HG03558 (cell line): Measurements from ENCODE around the gene ZNHIT6.

ENCODE experiments used
- ATAC-seq: cut with Tn5 transposase; IDR thresholded peaks from one replicate; pipeline ENCODE4 v1.9.1; 2021; ENCODE audit warnings: moderate number of reproducible peaks; ENCODE audit not compliant: unreplicated experiment; ENCODE audit errors: extremely low read depth

The ZNHIT6 gene

DNA sequence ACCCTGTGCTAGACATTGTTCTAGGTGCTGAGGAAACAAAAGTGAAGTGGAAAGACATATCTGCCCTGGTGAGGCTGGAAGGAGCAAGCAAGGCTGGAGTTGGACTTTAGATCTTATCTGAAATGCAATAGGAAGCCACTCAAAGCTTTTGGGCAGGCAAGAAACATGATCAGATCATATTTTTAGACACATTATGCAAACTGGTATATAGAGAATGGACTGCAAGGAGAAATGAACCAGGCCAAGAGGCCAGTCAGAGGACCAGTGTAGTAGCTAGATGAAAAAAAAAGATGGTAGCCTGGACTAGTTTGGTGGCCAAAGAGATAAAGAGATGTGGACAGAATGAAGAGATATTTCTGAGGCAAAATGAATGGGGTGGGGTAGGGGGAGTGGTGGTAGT is 81.4 kb downstream of the ZNHIT6 start:
- ATAC-seq: no peak

DNA sequence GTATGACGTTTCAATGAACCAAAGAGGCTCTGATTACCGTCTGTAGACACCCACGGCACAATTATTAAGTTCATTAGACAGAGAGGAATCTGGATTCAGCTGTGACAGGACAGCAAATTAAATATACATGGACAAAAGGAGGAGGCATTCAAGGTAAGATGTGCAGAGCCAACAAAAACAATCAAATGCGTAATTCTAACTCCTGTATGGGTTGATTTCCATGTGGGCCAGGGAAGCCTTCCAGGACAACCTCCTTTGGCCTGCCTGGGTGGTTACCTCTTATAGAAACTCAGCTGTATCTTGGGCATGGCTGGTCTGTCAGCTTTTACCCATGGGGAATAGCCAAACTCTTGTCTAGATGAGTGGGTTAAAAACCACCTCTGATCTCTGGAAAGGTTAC is 83.9 kb downstream of the ZNHIT6 start:
- no peak for ATAC-seq

DNA sequence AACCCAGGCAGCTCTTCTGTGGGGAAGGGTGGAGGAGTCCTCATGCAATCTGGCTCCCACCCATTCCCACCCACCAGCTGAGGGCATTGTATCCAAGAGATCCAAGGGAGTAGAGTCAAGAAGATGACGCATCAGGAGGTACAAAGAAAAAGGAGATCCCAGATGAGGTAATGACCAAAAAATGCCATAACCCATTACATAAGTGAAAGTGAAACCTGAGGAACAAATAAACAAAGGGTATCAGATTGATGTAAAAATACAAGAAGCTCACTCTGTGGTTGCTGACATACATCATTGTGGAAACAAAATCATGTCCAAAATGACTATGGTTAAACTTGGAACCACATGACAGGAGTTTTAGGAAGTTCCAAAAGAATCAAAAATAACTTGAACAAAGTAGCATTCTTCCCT is 85.2 kb downstream of the ZNHIT6 start:
- no peak for ATAC-seq

DNA sequence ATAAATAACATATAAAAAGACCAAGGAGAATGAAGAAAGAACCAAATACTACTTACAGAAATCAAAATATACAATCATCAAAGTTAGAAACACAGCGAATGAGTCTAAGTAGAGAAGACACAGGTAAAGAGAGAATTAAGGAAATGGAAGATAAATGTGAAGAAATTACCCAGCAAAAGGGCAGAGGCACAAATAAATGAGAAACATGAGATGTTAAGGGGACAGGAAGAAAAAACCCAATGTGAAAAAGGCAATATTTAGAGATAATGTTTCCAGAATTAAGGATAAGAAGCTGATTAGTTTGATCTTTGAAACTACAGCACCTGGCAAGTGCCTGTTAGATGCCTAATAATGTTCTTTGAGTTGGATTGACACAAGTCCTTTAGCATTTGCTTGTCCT is 86.8 kb downstream of the ZNHIT6 start:
- no peak for ATAC-seq

DNA sequence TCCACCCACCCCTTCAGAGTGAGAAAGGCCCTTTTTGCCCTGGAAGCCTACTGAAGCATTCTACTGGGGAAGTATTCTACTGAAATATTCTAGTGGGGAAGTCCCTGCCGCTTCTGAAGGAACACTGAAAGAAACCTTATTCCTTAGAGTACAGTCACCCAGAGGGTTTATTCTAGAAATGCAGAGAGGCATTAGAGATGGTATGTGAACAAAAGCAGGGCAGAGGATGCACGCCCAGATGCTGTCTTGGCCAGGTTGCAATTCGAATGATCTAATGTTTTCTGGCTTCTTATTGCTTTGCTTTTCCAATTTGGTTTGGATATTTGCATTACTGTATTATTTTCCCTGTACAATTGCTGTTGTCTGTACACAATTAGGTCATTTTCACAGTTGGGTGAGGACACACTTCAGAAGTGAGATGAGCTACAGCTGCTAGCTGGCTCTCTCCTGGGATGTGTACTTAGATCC is 90.6 kb downstream of the ZNHIT6 start:
- ATAC-seq: no peak

DNA sequence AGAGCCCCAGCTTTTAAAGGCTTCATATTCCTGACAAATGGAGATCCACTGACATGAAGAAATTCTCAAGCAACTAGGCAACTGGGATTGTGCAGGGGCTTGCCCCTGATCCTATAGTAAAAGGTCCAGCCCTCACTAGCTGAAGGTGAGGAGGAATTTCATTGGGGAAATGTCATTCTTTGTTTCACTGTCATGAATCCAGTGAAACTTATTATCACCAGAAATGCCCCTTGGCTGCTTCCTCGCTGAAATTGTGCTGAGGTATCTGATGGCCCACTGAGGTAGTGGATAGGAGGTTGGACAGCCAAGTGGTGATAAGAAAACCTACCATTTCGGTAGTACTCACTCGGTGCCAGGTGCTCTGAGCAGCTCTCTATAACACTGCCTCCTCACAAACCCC is 91.5 kb downstream of the ZNHIT6 start:
- ATAC-seq: no peak

DNA sequence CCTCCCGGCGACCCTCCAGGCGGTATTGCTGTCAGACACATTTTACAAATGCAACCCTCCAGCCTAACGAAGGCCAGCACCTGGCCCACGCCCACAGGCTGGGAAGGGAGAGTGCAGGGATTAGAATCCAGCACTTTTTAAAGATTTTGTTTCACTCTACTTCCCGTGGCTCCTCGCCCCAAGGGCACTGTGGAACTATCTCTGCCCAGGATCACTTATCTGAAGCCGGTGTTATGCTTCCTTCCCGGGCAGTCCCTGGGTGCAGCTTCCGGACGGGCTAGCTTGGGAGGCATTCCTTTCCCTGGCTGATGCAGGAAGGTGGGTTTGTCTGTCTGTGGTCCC is 91.9 kb downstream of the ZNHIT6 start:
- no peak for ATAC-seq

DNA sequence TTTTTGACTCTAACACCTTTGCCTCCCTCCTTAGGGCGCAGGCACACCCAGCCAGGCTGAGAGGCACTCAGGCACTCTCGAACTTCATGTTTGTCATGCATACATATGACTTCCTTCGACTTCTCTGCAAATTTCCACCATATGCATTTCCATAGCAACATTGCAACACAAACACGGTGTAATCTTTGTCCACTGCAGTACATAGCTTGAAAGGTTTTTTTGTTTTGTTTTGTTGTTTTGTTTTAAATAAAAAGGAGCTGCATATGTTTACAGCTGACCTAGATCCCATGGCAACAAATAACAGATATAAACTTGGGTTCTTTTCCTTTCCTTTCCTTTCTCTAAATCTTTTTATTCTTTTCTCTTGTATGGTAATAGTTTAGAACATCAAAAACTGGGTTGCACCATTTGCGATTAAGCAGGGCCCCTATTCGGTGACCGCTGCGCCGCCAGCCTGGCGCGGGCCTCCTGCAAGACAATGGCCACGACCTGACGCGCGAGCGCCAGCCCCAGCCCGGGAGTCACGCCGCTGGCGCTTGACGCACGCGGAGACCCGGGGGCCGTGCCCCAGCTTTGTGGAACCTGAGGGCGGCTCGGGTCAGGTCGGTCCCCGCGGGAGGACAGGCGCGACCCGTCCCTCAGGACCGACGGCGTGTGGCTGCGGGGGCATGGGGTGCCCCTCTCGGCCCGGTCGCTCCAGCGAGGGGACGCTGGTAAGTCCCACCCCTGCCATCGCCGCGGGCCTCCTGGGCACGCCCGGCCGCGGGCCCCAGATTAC is 92.5 kb downstream of the ZNHIT6 start:
- ATAC-seq: no peak

DNA sequence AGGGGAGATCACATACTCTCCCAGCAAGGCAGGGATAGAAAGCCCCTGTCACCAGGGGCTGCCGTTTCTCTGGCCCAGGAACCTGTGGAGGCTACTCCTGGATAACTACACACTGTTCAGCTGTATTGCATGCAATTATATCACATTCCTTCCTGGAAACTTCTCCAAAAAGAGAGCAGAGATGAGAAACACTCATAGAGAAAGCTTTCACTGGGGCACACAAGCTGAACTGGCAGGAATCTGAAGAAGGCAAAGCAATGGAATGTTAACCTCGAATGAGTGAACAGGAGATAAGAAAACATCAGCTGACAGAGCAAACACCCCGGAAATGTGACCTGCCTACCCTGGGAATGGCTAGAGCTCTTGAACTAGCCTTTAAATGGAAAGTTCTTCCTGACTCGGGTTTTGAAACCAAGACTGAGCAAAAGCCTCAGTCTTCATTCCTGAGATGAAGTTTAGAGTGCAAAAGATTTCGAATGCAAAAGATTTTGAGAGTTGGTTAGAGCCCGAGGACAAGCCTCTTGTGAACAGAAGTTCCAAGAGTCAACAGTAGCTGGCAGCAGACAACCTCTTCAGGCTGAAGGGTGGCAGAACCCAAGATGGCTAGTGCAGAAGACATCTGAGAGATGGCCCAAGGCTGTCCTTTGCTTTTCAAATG is 95.4 kb downstream of the ZNHIT6 start:
- no peak for ATAC-seq

DNA sequence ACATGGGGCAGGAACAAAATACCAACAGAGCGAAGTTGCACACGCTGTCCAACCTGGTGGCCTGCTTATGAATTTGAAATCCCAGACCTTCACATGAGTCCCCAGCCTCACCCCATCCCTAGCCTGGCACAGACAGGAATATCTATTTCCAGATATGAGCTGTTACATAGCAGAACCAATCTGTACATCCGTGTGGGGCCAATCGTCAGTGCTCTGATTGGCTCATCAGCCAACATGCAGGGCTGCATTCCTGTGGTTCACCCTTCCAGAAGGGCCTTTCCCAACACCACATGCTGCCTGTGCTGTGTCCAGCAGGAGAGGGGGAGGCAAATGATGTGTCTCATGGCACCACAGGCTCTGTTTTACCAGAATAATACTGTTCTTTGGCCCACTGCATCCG is 96.4 kb downstream of the ZNHIT6 start:
- ATAC-seq: no peak

DNA sequence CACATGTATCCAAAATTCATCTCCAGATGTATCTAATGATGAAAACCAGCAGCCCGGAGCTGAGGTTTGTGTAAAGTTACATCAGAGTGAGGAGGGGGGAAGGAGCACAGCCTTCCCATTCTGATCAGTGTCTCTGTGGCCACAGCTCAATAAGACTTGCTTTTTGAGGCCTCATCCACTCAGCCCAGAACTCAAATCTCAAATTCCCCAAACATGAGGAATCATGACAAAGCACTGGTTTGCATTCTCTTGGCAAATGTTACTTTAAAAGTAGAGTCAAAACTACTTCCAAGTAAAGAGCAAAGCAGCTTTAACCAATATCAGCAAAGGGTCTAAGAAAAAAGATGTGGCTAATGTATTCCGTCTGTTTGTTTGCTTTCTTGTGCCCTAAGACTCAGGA is 96.8 kb downstream of the ZNHIT6 start:
- ATAC-seq: no peak

DNA sequence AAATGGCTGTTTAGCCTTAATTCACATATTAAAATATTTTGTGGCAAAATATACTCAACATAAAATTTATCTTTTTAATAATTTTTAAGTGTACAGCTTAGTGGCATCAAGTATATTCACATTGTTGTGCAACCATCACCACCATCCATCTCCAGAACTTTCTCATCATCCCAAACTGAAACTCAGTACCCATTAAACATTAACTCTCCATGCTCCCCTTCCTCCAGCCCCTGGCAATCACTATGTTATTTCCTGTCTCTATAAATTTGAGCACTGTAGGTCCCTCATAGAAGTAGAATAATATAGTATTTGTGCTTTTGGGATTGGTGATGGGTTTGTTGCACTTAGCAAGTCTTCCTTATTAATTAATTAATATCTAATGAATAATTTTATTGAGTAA is 98.3 kb downstream of the ZNHIT6 start:
- no peak for ATAC-seq

DNA sequence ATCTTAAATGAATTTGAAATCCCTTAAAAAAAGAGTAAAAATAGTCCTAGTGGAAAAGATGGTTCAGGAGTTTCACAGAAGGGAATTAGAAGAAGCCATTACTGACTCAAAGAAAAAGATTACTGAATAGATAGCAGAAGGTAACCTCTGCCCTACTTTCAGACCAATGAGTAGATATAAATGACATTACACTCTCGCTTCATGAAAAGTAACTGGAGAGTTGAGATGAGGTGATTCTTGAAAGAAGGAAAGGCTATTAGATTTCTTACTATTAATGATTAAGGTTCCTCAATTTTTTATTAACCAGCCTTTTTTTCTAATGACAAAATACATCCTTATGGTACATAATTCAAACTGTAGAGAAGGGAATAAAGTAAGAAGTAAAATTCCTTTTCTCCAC is 99.4 kb downstream of the ZNHIT6 start:
- ATAC-seq: no peak

DNA sequence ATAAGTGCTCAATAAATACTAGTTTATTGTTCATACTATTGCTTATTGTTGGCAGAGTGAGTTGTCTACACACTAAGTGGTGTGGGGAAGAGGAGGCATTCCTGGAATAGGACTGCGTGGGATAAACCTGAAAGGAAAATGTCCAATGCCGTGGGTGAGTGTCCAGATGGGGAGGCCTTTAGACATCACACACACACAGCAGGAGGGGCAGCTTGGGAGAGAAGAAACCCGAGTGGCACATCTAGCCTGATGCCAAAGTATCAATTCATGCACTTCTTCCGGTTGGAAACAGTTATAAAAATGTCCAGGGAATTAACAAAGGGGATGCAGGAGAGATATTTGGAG is 100.3 kb downstream of the ZNHIT6 start:
- ATAC-seq: no peak

DNA sequence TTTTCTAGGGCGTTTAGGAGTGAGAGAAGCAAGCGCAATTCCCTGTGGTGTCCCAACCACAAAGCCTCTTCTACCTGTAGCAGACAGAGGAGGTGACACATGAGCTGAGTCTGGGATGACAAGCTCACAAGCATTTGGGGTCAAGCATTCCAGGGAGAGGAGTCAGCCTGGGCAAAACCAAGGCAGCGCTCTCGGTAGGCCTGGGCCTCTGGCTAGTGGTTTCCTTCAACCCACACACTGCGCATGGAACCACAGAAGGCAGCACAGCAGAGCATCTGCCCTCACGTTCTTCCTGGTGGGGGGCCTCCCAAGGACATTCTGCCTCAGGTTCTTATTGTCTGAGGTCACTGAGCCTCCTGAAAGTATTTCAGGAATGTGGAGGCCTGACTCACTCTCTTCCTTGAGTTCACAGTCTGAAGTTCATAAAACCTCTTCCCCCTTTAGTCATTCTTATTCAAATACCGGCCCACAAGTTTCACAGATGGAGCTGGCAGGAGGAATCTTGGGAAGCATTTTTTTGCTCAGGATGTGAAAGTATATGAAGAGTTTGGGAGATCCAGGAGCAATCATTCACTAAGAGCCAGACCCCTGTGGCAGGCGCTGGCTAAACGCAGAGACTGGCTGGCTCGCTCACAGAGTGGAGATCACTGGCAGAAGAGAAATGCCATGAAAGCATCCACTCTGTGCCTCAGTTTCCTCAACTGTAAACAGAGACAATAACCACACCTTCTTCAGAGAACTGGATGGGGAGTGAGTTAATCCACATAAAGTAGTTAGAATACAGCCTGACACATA is 100.9 kb downstream of the ZNHIT6 start:
- no peak for ATAC-seq

DNA sequence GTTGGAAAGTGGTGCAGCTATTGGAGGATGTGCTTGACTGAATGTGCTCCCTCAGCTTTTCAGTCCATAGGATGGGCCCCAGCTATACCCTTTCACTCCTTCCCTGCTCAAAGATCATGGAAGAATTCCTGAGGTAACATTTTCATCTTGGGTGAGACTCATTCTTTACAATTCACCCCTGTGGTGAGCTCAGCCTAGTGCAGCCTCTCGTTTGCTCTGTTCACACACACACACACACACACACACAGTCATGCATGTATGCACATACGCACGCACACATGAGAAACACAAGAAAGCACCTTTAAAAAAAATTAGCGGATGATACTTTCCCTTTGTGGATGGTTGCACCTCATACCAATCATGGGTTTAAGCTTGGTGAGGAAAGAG is 101.8 kb downstream of the ZNHIT6 start:
- ATAC-seq: no peak

DNA sequence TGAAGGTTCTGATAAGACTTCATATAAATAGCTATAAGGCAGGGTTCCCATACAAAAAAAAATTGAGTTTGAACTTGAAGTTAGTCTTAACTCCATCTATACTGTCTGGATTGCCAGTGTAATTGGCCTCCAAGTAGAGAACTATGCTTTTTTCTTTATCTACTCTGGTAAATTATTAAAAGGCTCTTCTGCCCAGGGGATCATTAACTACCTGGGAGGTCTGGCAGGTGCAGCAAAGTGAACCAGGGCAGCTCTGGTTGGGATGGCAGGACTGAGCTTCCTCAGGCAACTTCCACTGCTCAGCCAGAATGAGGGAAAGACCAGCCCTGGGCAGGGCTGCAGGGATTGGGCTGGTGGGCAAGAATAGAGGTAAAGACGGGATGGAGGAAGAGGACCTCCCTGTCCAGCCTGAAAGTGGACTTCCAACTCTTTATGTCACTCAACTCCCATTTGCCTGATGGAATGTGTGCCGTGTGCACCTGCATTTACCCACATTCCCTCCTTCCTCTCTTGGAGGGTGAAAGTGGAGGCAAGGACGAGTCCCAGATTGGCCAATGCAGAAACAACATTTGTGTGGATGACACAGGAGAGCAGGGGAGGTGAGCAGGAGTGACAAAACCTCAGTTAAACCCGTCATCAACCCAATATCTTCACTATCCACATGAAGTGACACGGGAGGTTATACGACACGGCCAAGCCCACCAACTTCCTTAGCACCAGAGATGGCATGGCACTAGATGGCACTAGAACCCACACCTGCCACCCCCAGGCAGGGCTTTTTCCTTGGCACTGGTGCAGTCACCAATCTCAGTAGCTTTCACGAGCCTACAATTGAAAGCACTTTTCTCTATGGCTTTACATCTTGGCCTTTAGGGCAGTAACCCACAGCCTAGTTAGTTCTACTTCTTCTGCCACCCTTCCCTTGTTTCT is 102.5 kb downstream of the ZNHIT6 start:
- ATAC-seq: no peak

DNA sequence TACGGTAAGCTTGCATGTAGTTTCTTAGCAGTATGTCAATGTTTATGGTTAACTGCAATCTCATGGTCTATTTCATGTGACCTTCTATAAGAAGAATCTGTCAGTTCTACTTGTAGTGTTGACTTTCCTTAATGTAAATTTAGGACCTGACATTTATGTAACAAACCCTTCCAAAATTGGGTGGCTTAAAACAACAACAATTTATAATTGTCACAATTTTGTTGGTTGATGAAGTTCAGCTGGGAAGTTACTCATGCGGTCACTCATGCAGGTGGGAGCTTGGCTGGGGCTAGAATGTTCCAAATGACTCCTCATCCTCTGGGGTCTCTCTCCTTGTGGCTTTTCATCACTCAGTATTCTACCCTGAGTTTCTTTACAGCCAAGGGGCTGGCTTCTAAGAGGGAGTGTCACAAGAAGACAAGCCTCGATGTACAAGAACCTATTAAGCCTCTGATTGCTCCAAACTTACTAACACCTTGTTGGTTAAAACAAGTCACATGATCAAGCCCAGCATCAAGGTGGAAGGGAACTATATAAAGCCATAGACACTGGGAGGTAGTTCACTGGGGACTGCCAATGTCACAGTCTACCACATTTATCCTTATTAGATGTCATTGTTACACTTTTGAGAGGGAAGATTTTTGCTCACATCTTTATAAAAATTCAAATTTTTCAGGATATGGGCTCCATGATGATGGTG is 103.8 kb downstream of the ZNHIT6 start:
- no peak for ATAC-seq

DNA sequence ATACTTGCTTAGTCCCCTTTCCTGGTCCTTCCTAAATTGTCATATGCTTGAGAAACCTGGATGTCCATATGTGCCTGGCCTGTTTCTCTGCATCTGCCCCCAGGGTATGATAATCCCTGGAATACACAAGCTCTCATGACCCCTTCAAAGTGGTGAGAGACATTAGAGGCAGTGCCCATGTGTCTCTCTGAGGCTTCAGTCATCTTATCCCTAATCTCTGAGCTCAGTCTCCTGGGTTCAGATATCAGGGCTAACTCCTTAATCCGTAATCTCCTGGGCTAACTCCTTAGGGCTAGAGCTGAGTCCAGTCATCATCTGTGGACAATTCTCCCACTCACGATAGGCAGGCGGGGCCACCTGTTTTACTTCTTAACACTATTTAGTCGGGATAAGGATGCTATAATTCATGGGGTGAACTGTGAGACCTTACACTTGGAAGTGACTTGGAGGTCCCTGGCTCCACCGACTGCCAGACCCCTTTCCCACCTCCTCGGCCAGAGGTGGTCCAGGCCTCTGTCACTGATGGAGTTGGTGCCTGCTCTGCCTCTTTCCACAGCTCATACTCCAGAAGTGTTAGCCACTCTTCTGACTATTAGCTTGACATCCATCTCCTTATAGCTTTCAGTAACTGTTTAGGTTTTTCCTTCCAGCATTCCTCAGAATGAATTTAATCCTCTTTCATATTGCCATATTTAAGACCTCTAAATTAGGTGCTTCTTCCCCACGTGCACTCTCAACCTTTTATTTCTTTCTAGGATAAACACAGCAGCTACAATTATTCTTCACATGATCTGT is 105.0 kb downstream of the ZNHIT6 start:
- ATAC-seq: no peak
